GM18868 (cell line): ENCODE data around the gene HOXA4.

Source experiments
- ATAC-seq: cut with Tn5 transposase; IDR thresholded peaks from one replicate; pipeline ENCODE4 v1.9.1; 2021; ENCODE audit warnings: mild to moderate bottlenecking, moderate library complexity; ENCODE audit not compliant: unreplicated experiment

Gene HOXA4

DNA sequence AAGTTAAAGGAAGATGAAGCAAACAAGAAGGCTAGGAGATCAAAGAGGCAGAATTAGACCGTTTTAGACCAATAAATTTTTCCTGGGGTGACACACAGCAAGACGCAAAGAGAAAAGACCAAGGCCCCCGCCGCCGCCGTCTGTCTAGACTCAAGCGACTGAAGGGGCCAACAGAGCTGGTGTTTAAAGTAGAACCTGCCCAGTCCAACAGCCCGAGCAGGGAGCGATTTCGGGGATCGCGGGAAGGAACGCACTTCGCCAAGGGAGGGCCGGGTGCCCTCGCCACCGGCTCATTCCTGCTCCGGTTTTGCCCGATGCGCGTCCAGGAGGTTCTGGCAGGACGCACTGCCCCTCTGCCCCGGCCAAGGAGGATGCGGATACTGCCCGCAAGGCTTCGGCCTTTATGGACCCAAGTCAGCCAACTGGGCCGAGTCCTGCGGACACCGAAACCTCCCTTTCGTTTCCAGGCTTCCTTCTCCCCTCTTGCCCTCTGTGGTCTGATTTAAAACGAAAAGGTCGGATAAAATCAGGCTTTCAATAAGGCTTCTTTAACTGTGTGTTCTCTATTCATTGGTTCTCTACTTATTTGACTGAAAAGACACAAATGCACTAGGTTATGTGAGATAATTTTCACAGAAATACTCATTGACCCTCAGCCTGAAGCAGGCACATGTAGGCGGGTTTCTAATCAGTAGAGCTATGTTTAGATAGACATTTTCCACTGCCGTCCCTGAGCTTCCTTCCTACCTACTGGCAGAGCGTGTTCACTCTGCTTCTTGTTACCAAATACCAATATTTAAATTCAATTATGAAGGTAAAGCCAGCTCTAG is 28.1 kb upstream of the HOXA4 start:
- no peak for ATAC-seq

DNA sequence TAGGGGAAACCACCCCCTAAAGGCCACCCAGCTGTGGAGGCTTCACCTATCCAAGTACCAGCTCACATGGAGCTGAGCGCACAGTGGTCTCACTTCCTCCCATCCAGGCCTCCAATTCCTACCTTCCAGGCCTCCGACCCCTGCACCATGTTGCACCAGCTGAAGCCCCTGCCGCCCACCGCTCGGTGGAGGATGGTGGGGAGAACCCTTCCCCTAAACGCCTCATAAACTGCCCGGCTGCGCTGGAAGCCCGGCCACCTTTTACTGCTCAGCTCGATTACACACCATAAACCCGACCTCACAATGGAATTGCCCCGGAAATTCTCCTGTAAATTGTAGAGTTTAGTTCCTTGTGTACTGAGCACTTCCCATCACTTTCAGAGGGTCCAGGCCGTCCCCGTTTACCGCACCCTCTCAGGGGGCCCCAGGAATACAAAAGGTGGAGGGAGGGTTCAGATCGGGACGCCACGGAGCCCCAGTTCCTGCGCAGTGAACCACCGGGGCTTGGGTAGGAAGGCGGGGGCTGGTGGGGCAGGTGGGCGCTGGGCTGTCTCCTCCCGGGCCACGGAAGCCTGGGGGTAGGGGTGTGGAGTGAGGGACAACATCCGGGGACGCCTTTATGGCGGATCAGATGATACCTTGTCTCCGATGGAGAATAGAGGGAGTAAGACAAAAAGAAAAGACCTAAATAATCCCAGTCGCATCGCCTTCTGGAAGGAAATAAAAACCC is 27.3 kb upstream of the HOXA4 start:
- ATAC-seq, result no peak

DNA sequence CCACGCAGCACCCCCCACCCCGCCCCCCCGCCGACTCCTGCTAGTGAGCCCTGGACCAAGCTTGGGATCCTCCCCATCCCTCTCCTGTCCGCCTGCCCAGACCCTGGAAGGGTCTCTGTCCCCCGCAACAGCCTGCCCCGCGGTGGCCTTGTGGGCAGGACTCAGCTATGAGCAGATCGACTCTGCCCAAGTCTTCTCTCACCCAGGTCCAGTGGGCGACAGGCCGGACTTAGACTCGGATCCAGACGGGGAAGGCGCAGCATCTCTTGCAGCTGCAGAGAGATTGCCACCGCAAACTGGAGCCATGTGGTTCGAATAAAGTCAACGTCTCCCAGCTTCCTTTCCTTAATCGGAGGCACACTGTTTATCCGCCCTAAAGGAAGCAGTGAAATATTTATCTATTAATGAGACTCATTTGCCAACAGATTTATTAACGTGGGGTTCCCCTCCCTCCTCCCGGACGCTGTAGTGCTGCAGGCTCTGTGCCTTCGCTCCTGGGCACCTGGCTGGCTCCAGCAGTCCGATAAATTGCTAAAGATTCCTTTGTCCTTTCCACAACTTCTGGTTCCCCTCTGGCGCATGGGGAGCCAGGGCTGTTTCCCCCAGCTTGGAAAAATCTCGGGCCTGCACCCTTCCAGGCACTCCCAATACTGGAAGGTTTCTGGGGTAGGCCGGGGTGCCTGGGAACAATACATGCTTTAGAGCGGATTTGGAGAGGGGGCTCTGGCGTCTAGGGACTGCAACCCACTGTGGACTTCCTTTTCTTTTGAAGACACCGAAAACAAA is 26.6 kb upstream of the HOXA4 start:
- no peak for ATAC-seq

DNA sequence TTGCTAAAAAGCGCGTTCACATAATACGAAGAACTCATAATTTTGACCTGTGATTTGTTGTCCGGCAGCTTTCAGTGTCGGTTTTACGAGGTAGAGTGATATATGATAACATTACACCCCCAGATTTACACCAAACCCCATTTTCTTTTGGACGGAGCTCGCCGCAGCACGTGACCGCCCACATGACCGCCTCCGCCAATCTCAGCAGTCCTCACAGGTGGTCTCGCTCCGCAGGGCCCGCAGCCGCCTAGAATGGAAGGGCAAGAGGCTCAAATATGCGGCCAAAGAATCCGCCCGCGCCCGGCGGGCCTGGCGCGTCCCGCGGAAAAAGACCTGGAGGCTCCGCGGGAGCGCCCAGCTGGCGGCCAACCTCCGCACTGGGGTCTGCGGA is 25.9 kb upstream of the HOXA4 start, which contains the start of gene HOXA7:
TSS of gene HOXA7 (minus strand) at position 168 of the 391 bp plus-strand sequence. CDS start at position 38, 130 bp downstream.
- ATAC-seq, result no peak

DNA sequence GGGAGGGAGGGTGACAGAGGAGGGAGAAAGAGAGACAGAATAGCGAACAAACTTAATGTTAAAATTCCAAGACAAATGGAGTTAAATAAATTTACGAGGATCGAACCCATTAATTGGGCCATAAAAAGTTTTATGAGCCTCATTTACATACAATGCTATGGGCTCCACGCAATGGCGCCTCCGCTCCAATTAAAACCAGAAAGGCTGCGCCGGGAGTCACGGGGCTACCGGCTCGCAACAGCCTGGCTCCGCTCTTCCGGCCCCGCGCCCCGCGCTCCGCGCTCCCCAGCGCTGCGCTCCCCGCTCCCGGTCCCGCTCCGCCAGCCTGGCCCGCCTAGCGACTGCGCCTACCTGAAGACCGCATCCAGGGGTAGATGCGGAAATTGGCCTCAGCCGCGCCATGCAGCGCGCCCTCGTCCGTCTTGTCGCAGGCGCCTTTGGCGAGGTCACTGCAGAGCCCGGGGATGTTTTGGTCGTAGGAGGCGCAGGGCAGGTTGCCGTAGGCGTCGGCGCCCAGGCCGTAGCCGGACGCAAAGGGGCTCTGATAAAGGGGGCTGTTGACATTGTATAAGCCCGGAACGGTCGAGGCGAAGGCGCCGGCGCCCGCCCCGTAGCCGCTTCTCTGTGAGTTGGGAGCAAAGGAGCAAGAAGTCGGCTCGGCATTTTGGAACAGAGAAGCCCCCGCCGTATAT is 25.4 kb upstream of the HOXA4 start:
- no peak for ATAC-seq

DNA sequence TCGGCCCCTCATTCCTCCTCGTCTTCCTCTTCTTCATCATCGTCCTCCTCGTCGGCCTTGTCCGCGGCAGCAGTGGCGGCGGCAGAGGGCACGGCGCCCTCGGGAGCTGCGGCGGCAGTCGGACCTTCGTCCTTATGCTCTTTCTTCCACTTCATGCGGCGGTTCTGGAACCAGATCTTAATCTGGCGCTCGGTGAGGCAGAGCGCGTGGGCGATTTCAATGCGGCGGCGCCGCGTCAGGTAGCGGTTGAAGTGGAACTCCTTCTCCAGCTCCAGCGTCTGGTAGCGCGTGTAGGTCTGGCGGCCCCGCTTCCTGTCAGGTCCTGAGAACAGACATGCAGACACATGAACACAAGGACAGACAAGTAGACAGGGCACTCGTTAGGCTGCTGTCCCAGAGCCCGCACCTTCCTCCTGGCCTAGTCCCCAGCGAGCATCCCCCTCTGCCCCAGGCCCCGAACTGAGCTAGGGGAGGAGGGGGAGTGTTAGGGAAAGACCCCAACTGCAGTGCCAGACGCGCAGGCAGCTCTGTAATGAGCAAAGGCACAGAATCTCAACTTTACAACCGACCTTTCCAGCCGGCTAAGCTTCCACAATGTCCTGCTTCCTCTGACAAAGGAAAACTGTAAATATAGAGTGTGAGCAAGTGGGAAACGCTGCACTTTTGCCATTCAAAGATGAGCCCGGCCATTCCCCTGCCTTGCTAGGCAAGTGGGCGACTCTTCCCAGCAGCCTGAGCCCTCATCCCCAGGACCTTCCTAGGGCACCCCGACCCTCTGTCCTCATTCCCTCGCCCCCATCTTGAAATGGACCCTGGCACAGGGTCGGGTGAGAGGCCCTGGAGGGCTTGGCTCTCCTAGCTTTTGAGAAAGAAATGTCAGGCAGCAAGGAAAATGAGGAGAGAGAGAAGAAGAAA is 24.6 kb upstream of the HOXA4 start:
- ATAC-seq, result no peak

DNA sequence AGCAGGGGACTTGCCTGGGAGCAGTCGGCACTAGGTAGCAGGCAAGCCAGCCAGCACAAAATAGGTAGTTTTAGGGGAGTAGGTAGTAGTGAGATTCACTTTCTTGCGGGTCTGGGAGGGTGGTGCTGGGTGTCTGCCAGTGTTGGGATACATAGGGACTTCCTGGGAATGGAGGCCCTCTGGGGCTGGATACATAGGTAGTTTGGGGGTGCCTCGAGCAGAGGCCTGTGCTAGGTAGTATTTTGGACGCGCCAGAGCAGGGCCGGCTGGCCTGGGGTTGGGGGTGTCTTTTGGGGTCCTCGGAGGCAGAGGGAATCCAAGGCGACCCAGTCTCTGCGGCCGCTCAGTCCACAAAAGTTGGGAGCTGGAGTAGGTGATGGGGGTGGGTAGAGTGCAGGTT is 23.8 kb upstream of the HOXA4 start:
- ATAC-seq, result no peak

DNA sequence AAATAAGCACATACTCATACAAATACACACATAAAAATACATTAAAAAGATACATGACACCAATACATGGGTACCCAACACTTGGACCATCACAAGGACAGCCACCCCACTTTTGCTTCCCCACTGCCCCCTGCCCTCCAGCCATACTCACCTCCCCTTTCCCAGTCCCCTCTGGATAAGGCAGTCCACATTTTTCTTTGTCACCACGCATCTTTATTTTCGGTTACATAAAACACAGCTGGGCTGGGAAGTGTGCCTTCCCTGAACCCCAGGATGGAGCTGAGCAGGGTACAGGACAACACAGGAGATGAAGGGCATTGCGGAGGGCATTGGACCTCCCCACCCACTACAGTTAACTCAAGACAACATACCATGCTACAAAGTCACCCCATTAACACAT is 23.0 kb upstream of the HOXA4 start:
- no peak for ATAC-seq

DNA sequence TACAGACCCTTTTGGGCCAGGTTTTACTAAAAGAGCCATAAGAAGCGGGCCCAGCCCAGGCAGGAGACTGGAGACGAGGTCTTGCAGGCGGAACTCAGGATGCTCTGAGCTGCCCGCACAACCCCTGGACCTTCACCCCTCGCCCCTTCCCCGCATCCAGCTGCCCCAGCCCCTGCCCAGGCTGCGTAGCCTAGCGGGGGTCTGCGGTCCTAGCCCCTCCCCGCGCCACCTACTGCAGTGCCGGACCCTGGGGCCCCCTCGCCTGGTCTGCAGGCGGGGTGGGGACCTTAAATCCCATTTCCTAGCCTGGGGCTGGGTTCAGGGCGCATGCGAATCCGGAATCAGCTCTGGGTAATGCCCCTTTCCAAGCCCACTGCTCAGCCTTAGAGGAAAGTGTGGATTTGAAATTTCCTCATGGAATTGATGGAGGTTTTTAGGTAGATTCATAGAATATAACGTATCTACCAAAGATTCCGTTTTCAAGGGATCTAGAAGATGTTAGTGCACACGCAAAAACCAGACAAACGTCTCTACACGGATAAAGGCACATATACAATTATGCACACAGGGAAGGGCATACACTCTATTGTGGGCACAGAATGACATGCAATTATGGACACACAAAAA is 22.4 kb upstream of the HOXA4 start:
- no peak for ATAC-seq

DNA sequence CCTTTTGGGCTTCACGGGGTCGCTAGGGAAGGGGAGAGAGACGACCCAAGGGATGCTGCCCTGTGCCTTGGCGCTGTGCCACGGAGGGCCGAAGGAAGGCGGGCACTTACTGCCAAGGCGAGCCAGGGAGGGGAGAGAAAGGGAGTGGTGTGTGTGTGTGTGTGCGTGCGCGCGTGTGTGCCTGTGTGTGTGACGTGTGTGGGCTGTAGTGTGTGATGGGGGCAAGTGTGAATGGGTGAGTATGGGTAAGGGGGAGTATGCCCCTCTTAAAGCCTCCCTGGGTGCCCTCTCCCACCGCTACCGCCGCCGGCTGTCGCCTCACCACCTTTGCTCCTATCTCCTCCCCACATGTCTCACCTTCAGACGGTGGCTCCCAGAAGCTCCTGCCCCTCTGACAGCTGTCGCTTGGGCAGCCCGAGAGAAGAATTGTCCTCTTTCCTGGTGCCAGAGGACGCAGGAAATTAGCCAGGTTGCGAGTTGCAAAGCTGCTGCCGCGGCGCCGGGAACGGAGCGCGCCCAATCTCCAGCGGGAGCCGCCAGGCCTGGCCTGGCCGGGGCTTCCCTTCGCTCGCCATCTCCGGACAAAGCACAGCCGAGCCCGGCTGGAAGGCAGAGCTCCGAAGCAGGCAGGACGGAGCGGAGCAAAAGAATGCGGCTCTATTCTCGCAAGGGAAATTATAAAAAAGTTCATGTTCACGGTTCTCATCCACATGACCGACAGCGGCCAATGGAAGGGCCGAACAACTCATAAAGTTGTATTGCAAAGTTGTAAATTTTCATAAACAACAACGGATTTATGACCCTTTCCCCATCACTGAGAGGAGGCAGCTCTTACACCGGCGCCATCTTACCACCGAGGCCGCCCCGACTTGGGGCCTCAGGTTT is 21.6 kb upstream of the HOXA4 start, which contains the start of gene HOXA3:
TSS of gene HOXA3 (minus strand) at position 653 of the 885 bp plus-strand sequence. CDS start 41,943 bp downstream, outside the sequence.
- ATAC-seq, result no peak

DNA sequence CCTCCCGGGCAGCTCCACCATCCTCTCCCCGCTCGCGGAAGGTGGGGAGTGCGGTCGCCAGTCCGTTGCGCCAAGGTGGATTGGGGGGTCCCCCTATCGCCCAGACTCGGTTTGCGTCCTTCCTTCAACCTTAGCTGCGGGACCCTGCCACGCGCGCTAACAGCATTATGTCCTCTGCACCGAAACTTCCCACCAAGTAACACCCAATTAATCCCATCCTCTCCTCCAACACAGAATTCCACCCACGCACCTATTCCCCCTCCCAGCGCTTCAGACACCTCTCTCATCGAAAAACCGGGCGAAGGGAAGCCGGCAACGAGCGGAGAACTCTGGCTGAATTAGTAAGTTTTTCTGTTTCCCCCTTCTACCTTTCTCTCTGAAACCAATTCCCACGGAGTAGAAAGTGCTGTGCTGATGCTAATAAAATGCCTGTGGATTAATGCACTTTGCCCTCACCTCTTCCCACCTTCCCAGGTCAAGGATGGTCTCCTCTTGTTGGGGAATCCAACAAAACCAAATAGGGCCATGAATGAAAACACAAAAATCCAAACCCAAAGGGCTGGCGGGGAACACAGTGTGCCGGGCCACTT is 20.9 kb upstream of the HOXA4 start:
- ATAC-seq, result no peak

DNA sequence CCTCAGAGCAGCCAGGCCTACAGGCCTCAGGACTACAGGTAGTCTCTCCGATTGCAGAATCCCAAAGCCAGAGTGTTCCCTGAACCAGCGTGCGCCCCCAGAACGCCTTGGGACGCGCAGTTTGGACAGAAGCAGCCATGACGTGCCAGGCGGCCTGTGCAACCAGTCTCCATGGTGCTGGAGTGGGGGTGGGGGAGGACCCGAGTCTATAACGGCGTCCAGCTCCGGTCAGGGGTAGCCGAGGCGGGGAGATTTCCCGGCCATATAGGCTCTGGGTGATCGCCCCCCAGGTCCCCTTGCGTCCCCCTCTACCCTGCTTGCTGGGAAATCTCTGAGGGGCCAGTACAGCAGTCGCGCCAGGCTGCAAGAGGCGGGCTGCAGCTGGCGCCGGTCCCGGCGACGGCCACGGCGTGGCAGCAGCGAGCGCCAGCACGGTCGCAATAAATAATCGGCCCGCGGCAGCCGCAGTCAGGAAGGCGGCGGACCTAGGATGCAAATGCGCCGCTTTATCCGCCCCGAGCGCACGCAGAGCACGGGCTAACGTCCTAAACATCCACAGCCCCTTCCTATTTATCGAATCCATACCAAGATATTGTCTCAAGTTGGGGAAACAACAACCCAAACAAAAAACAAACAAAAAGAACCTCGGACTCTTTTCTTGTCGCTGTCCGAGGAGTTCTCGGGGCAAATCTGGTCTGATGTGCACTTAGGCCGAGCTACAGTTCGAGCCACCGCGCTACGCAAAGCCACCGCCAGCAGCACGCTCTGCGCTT is 20.2 kb upstream of the HOXA4 start:
- peak; percentile 89 for ATAC-seq

DNA sequence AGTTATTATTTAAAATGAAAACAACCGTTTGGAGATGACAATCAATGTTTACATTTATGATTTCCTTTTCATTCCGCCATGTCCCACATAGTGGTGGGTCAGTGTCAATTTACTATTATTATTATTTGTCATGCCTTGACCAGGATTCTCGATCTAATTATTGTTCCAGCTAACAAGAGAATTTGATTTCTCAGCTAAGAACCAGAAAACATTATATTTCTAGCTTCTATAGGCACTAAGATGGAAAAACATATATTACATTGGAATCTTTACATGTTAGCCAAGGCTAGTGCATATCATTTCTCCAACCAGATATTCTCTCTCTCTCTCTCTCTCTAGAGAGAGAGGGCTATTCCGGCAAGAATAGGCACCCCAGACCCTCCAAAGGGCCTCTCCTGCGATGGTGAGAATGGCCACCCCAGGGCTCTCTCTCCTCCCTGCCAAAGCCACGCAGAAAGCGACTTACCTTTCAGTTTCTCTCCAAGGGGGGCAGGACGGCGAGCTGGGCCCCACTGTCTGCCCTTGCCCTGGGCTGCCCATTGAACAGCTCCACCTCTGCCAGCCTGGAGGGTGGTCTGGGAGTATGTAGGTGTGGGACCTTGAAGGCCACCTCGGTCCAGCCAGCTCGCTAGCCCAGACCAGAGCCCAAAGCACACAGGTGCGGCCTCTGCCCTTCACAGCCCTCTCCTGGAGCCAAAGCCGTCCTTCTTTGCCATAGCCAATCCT is 19.4 kb upstream of the HOXA4 start:
- peak; percentile 13 for ATAC-seq

DNA sequence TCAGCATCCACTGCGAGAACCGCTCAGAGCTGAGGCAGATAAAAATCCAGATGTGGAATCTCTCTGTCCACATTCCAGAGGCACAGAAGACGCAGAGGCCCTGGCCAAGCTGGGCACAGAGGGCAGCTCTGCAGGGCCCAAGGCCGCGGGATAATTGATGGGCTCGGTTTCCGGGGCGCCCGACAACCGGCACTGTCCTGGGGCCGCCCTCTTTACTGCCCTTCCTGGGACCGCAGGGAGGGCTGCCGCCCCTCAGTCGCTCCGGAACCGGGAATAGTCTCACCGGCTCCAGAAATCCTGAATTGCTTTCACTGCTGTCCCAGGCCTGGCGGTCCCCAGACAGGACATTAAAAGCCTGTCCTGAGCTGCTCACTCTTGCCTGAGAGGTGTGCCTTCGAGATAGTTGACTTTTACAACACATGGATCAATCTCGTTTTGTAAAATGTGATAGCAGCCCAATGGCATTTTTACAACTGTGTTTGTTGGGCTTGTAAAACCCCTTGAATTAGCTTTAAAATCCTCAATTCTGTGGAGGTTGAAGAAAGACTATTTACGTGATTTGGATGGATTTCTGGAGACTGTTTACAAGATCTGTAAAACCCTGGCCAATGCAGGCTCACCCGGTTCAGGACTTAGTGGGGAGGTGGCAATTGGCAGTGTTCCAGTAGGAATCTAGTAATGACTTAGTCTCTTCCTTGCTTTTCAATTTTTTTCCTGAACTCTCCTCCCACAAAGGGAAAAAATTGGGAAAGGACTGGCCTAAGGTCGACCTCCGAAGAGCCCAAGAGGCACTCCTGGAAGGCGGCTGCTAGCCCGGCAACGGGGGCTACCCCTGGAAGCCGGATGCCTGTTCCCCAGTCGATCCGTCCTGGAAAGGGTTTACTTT is 18.4 kb upstream of the HOXA4 start:
- ATAC-seq, result no peak

DNA sequence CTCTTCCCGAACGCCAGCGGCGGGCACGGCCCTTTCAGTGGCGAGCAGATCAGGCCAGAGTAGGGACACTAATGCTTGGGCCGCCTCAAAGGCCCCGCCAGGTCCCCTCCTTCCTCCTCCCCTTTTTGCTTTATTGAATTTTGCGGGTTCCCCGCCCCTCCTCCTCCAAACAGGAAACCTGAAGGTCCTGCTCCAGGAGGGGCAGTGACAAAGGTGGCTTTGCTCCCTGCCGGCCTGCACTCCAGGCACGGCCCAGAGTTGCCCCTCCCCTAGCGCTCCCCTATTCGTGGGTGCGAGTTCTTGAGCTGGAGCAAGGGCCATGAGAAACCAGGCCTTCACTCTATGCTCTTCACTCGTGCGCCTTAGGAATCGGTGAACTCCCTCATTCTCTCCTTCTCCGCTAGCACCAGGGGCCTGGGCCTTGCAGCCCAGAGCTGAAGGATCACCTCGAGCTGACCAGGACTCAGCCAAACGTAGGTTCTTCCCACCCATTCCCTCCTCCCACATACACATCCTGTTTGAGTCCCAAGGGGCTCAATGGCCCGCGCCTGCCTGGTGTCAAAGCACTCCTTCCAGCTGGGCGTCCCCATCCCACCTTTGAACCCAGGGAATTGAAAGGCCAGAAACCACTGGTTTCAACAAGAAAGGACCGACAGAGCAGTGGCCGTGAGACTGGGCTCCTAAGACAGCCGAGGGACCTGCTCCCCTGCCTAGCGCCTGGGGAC is 17.6 kb upstream of the HOXA4 start:
- no peak for ATAC-seq
